ENCODE data around the gene PTPRK.

The PTPRK gene

DNA sequence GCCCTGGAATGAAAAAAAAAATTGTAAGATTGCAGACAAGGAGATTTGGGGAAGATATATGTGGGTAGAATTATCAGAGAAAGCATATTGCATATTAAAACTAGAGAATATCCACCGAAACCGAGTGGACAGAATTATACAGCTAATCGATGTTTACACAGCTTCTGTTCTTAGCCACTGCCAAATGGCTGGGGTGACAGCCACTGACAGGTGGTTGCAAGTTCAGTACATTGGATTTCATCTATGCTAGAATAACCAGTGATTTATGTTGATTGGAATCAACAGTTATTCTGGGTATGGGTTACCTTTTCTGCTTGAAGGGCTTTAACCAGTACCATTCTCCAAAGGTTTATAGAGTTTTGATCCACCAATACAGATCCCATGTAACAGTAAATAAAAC is 571.1 kb downstream of the PTPRK start:
- TF ChIP-seq EGR1 (IDR thresholded peaks at IDR 0.05) (no peak), RAD21 (IDR thresholded peaks at IDR 0.05; ENCODE audit: low read depth) (no peak), TCF12 (IDR thresholded peaks at IDR 0.05; ENCODE audit: low read depth) (no peak), FOXM1 (IDR thresholded peaks at IDR 0.05; ENCODE audit: borderline replicate concordance, low read depth) (no peak), TEAD4 (IDR thresholded peaks at IDR 0.05) (no peak), CREB1 (IDR thresholded peaks at IDR 0.05; ENCODE audit: low read depth) (no peak), CEBPB (IDR thresholded peaks at IDR 0.05) (no peak), YY1 (IDR thresholded peaks at IDR 0.05; ENCODE audit: low read depth) (no peak), NFIC (IDR thresholded peaks at IDR 0.05) (no peak), TAF1 (IDR thresholded peaks at IDR 0.05; ENCODE audit: low read depth) (no peak), EP300 (IDR thresholded peaks at IDR 0.05; ENCODE audit: borderline replicate concordance) (no peak), ZBTB7A (IDR thresholded peaks at IDR 0.05; ENCODE audit: low read depth) (no peak)
- TF ChIP-seq, protein P1, sequence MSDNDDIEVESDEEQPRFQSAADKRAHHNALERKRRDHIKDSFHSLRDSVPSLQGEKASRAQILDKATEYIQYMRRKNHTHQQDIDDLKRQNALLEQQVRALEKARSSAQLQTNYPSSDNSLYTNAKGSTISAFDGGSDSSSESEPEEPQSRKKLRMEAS (IDR thresholded peaks at IDR 0.05), result no peak
- TF ChIP-seq, protein P2, sequence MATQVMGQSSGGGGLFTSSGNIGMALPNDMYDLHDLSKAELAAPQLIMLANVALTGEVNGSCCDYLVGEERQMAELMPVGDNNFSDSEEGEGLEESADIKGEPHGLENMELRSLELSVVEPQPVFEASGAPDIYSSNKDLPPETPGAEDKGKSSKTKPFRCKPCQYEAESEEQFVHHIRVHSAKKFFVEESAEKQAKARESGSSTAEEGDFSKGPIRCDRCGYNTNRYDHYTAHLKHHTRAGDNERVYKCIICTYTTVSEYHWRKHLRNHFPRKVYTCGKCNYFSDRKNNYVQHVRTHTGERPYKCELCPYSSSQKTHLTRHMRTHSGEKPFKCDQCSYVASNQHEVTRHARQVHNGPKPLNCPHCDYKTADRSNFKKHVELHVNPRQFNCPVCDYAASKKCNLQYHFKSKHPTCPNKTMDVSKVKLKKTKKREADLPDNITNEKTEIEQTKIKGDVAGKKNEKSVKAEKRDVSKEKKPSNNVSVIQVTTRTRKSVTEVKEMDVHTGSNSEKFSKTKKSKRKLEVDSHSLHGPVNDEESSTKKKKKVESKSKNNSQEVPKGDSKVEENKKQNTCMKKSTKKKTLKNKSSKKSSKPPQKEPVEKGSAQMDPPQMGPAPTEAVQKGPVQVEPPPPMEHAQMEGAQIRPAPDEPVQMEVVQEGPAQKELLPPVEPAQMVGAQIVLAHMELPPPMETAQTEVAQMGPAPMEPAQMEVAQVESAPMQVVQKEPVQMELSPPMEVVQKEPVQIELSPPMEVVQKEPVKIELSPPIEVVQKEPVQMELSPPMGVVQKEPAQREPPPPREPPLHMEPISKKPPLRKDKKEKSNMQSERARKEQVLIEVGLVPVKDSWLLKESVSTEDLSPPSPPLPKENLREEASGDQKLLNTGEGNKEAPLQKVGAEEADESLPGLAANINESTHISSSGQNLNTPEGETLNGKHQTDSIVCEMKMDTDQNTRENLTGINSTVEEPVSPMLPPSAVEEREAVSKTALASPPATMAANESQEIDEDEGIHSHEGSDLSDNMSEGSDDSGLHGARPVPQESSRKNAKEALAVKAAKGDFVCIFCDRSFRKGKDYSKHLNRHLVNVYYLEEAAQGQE (IDR thresholded peaks at IDR 0.05; ENCODE audit: low read depth), result no peak
- TF ChIP-seq, protein P3, sequence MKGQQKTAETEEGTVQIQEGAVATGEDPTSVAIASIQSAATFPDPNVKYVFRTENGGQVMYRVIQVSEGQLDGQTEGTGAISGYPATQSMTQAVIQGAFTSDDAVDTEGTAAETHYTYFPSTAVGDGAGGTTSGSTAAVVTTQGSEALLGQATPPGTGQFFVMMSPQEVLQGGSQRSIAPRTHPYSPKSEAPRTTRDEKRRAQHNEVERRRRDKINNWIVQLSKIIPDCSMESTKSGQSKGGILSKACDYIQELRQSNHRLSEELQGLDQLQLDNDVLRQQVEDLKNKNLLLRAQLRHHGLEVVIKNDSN (IDR thresholded peaks at IDR 0.05), result no peak

DNA sequence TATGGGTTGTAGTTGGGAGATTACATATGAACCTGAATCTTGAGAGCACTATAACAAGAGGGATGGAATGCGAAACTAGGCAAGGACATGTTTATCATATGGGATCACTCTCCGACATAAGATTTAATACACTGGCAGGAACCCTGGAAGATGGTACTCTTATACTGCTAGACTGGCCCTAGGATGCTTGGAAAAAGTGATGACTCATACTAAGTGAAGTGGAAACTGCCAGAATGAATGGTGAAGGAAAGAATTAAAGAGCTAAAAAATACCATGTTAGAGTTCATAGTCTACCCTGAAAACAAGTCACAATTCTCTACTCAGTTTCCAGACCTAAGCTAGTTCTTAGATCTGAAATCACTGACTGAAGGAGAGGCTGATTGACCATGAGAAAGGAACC is 574.0 kb downstream of the PTPRK start:
- TF ChIP-seq EP300 (IDR thresholded peaks at IDR 0.05; ENCODE audit: borderline replicate concordance), result no peak

DNA sequence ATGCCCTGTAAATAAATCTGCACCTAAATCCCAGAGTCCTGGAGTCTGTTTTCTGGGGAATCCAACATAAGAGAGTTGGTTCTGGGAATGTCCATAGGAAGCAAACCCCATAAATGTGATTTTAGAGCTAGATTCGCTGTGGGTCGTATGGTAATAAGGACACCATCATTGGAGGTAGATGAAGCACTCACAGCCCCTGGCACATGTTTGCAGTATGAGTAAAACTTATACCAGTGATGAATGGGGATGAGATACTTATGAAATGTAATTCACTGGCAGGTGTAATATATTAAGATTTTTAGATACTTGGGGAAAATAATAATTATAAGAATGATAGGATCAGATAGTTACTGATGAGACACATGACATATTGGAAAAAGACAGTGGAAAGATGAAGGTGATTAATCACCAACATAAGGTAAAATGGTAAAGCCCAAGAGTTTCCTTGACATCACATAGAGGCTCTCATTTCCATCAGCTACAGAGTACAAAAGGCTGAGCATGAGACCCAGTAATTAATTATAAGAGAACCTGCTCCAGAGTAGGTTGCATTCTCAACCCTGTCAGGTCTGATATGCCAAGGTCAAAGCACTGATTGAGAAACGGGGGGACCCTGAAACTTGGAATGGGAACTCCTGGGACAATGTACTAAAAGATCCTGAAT is 574.8 kb downstream of the PTPRK start:
- TF ChIP-seq YY1 (IDR thresholded peaks at IDR 0.05; ENCODE audit: low read depth), result no peak
- TF ChIP-seq, protein P2 (IDR thresholded peaks at IDR 0.05; ENCODE audit: low read depth), result no peak
- no peak for TF ChIP-seq TAF1 (IDR thresholded peaks at IDR 0.05; ENCODE audit: low read depth)
- TF ChIP-seq, protein P3 (IDR thresholded peaks at IDR 0.05), result no peak
- TF ChIP-seq TEAD4 (IDR thresholded peaks at IDR 0.05), result no peak
- no peak for TF ChIP-seq FOXM1 (IDR thresholded peaks at IDR 0.05; ENCODE audit: borderline replicate concordance, low read depth)
- no peak for TF ChIP-seq CREB1 (IDR thresholded peaks at IDR 0.05; ENCODE audit: low read depth)
- no peak for TF ChIP-seq RAD21 (IDR thresholded peaks at IDR 0.05; ENCODE audit: low read depth)
- TF ChIP-seq CEBPB (IDR thresholded peaks at IDR 0.05), result no peak
- TF ChIP-seq EP300 (IDR thresholded peaks at IDR 0.05; ENCODE audit: borderline replicate concordance), result no peak
- TF ChIP-seq, protein P1 (IDR thresholded peaks at IDR 0.05), result no peak
- no peak for TF ChIP-seq EGR1 (IDR thresholded peaks at IDR 0.05)
- TF ChIP-seq NFIC (IDR thresholded peaks at IDR 0.05), result no peak
- TF ChIP-seq ZBTB7A (IDR thresholded peaks at IDR 0.05; ENCODE audit: low read depth), result no peak
- TF ChIP-seq TCF12 (IDR thresholded peaks at IDR 0.05; ENCODE audit: low read depth), result no peak

DNA sequence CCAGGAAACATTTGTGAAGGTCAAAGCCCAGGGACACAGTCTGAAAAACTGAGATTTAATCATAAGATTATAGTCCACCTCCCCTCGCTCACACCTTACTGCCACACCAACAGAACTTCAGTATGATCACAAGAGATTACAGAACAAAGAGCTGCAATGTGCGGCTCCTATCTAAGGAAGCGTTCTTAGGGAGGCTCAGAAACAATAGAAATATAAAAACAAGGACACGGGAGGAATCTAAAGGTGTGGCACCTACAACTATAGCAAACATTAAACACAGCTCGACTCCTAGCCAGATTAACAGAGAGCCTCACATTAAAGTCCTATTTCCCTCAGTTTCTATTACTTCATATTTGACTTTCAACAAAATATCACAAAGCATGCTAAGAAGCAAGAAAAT is 579.2 kb downstream of the PTPRK start:
- TF ChIP-seq, protein P3 (IDR thresholded peaks at IDR 0.05), result no peak
- TF ChIP-seq CEBPB (IDR thresholded peaks at IDR 0.05) (no peak), RAD21 (IDR thresholded peaks at IDR 0.05; ENCODE audit: low read depth) (no peak), CREB1 (IDR thresholded peaks at IDR 0.05; ENCODE audit: low read depth) (no peak), YY1 (IDR thresholded peaks at IDR 0.05; ENCODE audit: low read depth) (no peak), TEAD4 (IDR thresholded peaks at IDR 0.05) (no peak), TAF1 (IDR thresholded peaks at IDR 0.05; ENCODE audit: low read depth) (no peak), ZBTB7A (IDR thresholded peaks at IDR 0.05; ENCODE audit: low read depth) (no peak), FOXM1 (IDR thresholded peaks at IDR 0.05; ENCODE audit: borderline replicate concordance, low read depth) (no peak), EGR1 (IDR thresholded peaks at IDR 0.05) (no peak), EP300 (IDR thresholded peaks at IDR 0.05; ENCODE audit: borderline replicate concordance) (no peak), NFIC (IDR thresholded peaks at IDR 0.05) (no peak), TCF12 (IDR thresholded peaks at IDR 0.05; ENCODE audit: low read depth) (no peak)
- TF ChIP-seq, protein P2 (IDR thresholded peaks at IDR 0.05; ENCODE audit: low read depth), result no peak
- TF ChIP-seq, protein P1 (IDR thresholded peaks at IDR 0.05), result no peak

Measured in Ishikawa (cell line).